HK-2 (cell line): ENCODE measurements around the gene PDC.
"Not testable (repeated sequence)": the region's sequence is repeated elsewhere in the genome, so short reads cannot be mapped to it uniquely, and the experiment has no call there.

Source experiments
- DNase-seq: peaks from one replicate; pipeline ENCODE4 v3.0.0-alpha.2; 2018; ENCODE audit not compliant: unreplicated experiment

The PDC gene

DNA sequence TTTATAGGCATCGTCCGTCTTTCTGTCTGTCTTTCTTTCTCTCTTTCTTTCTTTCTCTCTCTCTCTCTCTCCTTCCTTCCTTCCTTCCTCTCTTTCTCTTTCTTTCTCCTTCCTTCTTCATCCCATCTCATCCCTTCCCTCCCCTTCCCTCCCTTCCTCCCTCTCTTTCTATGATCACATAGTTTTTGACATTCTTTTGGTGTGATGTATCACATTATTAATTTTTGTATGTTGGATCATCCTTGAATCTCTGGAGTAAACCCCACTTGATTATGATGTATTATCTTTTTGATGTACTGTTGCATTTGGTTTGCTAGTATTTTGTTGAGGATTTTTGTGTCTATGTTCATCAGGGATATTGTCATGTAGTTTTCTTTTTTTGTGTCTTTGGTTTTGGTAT is 59.5 kb downstream of the PDC start:
- DNase-seq: not testable (repeated sequence)
